Measurements from ENCODE around the gene LETMD1.

DNA sequence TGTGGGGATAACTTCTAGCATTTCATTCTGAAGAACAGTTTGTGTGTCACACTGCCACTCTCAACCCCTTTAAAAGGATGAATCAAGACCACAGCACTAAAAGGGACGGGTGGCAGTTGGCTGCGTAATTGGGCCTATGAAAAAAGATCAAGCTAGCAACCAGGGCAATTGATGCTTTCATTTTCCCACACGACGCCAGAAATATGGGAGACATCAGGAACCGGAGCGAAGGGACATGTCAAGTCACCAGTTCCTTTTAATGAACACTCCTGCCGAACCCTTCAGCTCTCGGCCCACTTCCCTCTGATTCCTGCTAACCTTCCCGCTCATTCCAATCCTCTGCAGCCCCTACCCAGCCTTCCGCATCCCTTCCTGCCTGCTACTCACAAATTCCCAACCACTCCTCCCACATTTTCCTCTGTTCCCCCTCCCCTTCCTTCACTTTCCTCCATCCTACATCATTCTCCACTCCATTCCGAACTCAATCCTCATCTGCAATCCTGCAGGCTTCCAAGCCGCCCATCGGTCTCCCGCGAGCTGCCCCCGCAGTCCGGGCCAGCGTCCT lies 34.5 kb downstream of the LETMD1 start:
- TF ChIP-seq, protein P1, sequence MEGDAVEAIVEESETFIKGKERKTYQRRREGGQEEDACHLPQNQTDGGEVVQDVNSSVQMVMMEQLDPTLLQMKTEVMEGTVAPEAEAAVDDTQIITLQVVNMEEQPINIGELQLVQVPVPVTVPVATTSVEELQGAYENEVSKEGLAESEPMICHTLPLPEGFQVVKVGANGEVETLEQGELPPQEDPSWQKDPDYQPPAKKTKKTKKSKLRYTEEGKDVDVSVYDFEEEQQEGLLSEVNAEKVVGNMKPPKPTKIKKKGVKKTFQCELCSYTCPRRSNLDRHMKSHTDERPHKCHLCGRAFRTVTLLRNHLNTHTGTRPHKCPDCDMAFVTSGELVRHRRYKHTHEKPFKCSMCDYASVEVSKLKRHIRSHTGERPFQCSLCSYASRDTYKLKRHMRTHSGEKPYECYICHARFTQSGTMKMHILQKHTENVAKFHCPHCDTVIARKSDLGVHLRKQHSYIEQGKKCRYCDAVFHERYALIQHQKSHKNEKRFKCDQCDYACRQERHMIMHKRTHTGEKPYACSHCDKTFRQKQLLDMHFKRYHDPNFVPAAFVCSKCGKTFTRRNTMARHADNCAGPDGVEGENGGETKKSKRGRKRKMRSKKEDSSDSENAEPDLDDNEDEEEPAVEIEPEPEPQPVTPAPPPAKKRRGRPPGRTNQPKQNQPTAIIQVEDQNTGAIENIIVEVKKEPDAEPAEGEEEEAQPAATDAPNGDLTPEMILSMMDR (IDR thresholded peaks at IDR 0.05): no peak
- no peak for TF ChIP-seq POLR2A (IDR thresholded peaks at IDR 0.05)

All from heart left ventricle (tissue), 13 donors.